GM19467 (cell line): ENCODE results near the gene IL16.

Experiments
- ATAC-seq: cut with Tn5 transposase; IDR thresholded peaks from one replicate; pipeline ENCODE4 v1.9.1; 2021; ENCODE audit warnings: mild to moderate bottlenecking, moderate library complexity; ENCODE audit not compliant: unreplicated experiment

Gene IL16

DNA sequence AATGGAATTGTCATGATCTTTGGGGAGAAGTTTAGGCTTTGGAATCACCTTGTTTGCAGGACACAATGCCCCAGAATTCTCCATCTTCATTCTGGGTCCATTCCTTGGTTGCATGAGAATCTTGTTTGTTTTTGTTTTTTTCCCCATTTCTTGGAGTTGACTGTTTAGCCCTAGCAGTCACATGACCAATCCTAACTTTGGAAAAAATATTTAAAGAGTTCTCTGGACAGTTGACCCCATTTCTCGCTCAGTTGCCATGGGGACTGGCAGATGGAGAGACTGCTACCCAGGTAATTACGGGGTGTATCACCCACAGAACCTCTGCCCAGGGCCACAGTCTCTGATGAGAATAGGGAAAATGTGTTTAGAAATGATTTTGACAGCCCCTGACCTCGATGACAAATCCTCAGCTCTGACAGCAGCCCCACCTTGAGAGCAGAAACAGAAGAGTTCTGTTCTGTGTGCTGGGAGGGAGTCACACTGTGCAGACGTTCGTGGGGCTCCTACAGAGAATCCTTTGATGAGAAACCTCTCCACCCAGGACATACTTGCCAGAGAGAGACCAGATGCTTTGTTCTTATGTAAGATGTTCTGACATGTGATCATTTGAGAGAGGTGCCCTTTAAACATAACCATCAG, 57.7 kb downstream of the IL16 start:
- ATAC-seq: no peak

DNA sequence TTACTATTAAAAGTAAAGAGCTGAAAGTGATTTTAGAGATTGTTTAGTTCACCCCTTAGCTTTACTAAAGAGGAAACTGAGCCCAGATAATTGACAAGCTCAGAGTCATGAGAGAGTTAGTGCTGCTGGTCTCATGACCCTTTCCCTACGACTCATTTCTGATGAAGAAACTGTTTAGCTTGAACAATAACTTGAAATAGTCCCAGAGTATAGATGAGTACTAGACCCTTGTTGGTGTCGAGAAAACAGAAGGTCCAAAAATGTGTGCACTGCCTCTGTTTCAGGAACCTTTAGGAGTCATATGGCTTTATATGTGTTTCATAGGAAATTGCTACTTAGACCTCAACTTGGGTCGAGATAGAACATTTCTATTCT, 58.2 kb downstream of the IL16 start:
- ATAC-seq: no peak

DNA sequence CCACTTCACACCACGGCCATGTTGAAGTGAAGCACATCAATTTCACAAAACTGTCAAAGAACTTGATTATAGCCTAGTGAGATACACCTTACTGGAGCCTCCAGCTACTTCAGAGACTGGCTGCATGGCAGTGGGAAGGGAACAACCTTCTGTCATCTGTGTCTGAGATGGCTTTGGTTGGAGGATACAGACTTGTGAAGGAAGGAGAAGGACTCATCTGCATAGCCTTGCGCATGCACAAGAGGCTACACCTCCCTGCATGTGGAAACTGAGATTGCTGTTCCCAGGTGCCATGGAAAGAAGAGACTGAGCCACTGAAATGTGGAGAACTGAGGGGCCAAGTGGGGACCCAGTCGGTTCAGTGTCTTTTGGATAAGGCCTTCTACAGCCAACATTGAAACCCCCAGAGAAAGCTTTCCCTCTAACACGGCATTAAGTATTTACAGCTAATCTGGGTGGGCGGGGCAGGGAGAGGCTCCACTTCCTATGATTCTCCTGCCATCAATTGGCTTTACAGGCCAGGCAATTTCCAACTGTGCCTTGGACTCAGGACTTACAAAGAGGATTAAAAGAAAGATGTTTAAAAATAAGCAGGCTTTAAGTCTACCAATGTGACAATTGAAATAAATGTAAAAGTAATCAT, 58.8 kb downstream of the IL16 start:
- no peak for ATAC-seq

DNA sequence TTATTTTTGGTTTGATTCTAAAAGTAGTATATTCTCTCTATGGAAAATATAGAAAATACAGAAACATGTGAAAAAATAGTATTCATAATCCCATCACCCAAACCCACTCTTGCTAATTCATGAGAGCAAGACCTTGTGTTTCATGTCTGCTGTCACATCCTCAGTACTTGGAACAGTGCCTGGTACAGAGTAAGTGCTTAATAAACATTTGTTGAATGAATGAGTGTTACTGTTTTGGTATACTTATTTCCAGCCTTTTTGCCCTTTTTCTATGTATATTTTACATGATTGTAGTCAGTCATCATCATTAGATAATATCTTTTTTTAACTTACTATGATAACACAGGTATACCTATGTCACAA, 59.3 kb downstream of the IL16 start:
- ATAC-seq: no peak

DNA sequence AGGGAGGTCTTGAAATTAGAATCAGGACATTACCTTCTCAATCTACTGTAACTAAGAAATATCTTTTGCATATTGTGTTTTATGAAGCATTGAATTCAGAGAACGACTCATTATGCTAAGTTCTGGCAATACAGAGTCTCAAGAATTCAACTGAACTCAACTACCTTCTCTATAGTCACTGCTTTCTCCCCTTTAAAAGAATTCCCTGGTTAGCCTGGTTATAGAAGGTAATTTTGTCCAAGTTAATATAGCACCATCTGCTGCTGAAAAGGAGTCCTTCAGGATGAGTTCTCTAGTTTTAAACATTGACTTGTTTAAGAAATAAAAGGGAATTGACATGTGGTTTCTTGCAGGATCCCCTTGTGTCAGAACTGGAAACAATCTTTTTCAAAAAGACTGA, 60.2 kb downstream of the IL16 start:
- no peak for ATAC-seq

DNA sequence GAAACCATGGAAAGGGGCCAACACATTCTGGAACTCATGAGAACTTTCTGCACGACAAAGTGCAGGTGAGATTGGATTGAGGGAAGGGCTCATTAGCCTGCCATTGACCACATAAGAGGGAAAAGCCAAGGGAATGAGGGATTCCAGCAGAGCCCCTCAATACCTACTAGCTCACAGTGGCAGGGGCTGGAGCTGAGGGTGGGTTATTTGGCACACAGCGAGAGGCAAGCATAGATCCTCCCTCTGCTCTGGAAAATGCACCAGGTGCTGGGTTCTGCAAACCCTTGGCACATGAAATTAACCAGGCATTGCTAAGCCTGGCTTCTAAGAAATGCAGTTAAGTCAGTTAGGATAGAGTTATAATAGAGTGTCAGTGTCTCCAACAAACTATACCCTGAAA, 60.8 kb downstream of the IL16 start:
- no peak for ATAC-seq

DNA sequence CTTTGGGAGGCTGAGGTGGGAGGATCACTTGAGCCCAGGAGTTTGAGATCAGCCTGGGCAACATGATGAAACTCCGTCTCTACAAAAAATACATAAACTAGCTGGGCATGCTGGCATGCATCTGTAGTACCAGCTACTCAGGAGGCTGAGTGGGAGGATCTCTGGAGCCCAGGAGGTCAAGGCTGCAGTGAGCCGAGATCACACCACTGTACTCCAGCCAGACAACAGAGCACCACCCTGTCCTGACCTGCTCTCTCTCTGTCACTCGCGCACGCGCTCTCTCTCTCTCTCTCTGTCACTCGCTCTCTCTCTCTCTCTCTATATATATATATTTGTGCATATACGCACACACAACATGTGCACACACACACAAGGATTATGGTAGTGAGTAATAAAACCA, 61.8 kb downstream of the IL16 start:
- ATAC-seq: no peak

DNA sequence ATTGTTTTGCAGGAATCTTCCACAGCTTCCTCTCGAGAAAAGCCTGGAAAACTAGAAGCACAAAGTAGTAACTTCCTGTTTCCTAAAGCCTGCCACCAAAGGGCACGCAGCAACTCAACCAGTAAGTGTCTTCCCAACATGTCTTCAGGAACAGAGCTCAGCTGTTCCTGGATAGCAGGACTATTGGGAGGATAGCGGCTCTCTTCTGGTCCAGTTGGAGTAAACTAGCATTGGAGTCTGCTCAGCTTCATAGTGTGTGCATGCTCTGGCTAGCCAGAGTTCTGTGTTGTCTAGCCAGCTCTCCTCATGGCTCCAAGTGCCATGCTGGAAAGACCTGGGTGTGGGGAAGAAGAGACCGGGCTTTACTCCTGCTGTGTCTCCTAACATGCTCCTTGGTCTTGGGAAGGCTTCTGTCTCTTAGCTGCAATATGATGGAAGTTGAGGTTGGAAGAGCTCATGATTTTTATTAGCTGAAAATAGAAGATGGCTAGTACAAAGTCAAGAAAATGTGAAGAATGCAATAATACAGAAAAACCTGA, 63.1 kb downstream of the IL16 start:
- ATAC-seq: no peak

DNA sequence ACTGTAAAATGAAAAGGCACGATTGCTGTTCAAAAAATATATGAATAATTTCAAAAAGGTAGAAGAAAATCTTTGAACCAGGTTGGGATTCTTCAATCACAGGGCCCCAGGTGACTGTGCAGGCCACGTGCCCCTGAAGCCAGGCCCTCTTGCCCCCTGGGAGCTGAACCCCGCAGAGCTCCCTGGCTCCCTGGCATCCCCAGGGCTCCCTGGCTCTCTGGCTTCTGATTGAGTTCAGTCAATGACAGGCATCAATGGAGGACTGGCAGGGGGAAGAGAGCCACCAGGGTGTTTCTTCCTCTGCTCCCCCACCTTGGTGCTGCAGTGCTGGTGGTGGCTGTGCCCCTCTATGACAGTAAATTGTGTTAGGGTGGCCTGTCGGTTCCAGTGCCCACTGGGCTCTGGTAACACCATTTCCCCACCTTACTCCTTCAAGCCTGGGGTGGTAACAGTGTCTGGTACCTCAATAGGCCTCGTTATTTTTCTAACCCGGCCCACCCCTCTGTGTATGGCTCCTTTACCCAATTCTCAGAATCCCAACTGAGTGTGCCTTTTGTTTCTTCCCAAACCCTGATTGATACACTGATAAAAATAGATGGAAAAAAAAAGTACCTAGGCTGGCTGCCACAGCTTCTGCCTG, 64.6 kb downstream of the IL16 start:
- ATAC-seq: no peak

DNA sequence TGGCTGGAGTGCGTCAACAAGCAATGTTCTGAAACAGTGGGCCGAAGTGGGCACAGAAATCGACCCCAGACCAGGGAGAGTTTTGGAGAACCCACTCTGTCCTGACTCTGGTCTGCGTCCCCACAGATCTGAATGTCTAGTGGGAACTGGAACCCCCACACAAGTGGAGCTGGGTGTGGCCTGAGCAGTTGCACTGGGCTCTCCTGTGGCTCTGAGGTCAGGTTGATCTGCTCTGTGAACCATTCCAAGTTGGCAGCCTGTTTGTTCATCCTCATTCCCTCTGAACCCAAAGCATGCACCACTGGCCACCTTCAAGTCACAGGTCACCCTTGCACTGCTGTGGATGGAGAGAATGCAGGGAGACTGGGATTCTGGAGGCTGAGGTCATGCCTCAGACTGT, 66.8 kb downstream of the IL16 start:
- ATAC-seq: no peak

DNA sequence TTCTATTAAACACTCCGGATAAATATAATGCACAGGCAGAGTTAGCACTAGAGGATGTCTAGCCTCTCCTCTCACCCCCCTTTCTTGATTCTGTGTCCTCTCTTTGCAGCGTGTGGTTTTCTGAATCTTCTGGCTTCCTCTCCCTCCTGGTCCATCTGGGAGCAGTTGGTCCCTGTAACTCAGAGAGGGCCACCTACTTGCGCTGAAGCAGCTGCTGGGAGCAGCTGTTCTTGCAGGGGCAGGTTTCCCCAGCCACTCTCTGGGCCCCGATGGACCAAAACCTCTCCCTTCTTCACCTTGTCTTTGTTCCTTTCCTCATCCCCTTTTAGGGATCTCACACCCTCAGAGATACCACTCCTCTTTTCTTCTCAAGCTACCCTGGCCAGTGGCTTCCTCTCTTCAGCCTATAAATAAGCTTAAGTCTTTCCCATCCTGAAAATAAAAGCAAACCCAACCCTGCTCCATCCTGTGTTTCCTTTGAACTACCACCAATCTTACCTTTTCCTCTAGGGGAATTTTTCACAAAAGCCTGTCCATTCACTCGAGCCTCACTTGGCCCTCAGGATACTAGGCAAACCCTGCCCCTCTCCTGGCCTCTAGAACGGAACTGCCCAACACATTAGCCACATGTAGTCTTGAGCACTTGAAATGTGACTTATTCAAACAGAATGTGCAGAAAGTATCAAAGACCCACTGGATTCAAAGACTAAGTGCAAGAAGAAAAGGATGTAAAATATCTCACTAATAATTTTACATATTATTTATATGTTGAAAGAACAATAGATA, 67.6 kb downstream of the IL16 start:
- ATAC-seq: no peak

DNA sequence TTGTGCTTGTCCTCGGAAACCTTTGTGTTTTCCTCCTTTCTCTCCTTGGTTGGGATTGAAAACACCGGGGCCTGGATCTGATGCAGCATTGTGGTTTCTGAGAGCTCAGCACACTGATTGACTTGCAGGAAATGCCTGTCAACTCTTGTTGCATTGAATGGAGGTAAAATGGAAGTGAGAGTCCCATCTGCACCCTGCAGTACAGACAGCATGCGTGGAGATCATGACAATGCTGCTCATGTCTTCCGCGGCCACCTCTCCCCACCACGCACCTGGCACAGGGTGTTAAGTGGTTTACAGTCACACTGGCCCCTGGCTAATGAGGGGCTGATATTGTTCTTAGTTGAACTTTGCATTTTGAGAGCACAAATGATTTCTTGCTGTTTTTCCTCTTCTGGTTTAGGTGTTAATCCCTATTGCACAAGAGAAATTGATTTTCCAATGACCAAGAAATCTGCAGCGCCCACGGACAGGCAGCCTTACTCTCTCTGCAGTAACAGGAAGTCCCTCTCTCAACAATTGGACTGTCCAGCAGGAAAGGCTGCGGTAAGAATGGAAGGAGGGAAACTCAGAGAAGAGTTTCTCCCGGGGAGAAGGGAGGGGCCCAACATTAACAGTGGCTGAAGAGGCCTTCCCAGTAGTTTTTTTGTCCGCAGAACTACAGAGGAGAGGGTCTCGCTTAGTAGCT, 68.7 kb downstream of the IL16 start:
- ATAC-seq: no peak

DNA sequence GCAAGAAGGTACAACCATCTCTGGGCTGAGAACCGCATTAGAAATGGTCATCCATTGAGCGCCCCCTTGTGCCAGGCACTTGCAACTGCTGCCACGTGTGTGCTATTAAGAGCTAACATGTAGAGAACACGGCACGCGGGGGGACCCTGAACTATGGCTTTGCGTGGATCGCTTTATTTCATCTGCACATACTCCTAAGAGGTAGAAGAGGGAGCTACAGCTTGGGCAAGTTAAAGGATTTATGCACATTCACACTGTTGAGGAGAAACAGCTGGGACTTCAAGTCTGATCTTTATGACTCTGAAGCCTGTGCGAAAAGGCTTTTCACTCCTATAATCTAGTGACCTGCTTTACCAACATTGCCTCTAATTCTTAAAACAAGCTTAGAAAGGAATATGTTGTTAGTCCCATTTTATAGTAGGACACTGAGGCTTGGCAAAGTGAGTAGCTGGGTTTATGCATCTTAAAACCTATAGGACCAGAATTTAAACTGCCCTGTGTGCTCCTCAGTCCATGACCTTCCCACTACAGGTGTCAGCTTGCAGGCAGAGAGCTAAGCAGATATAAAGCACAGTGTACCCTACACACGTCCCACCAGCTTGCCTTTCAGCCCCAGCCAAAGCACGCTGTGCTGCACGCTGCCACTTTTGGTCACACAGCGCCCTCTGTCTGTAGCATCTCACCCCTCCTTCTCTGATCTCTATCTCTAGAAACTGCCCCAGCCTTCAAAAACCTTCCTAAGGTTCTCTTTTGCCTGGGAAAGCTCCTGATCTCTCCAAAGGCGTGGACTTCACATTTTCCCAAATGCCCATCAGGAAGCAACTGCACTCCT, 69.5 kb downstream of the IL16 start:
- peak; percentile 75 for ATAC-seq

DNA sequence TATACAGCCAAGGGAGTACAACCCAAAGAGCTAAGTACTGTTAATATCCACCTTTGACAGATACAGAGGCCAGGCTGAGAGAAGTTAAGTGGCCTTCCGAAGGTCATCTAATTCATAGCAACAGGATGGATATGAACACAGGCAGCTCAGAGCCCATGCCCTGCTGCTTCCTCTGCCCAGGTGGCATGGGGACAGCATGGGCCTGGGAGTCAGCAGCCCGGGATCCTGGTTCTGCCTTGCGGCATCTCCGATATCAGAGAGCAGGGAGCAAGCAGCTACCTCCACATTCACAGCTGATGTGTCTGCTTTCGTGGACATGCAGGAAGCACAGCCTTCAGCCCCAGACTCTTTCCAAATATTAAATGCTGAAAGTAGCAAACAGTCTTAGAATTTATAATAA, 71.7 kb downstream of the IL16 start:
- ATAC-seq: no peak

DNA sequence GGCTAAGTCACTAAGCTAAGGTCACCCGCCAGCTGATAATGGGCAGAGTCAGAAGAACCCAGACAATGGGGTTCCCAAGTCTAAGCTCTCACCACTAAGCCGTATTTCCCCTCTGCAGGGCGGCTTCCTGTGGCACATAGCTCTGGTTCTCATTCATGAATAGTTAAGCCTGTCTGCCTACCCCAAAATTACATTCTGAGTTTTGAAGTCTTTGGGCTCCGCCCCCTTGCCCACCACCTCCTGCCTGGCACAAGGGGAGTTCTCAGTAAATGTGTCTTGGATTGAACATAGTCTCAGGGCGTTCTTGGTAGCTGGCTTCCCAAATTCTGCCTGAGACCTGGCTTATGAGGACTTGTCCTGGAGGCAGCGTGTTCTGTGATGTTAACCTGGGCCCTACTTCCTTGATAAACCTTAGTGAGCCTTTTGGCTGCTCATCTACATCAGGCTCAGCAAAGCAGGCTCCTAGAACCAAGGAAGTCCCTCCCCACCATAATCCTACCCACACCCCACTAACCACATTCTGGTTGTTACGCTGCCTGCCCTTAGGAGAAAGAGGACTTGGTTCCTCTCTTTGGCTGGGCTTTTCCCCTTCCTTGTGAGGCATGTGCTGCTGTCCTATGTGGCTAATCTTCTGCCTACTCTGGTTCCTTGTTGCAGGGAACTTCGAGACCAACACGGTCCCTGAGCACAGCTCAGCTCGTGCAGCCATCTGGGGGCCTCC, 72.4 kb downstream of the IL16 start:
- ATAC-seq: no peak

DNA sequence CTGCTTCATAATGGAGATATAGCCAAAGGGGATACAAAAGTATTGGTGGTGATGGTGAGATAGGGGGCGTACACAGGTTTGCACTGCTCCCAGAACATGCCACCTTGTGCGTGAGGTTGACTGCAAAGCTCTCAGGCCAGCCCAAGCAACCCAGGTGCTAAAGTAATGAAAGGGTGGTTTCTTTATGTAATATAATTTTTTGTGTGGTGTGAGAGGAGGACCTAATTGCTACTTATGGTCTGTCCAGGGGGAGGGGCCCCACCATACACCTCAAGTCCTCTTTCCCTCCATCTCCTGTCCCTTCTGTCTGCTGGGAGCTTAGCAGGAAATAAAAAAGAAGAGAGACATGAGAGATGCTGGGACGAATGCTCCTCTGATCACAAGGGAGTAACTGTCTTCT, 73.5 kb downstream of the IL16 start:
- ATAC-seq: no peak

DNA sequence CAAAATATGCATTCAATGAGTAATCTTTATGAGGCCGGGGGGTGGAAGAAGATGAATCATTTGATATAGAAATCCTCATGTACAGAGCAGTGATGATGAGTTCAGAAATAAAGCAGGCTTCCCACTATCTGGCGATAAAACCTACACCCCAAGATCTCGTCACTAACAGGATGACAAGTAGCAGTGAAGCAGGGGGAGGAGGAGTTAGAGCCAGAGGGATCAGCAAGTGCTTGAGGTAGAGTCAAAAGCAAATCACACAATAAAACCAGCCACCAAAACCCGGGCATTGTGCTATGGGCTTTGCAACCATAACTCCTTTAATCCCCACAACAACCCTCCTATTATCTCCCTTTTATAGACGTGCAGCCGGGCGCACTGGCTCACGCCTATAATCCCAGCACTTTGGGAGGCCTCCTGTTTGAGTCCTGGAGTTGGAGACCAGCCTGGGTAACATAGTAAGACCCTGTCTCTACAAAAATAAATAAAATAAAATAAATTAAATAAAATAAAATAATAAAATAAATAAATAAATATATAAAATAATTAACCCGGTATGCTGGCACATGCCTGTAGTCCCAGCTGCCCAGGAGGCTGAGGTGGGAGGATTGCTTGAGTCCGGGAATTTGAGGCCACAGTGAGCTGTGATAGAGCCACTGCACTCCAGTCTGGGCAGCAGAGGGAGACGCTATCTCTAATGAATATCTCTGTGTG, 74.3 kb downstream of the IL16 start:
- no peak for ATAC-seq

DNA sequence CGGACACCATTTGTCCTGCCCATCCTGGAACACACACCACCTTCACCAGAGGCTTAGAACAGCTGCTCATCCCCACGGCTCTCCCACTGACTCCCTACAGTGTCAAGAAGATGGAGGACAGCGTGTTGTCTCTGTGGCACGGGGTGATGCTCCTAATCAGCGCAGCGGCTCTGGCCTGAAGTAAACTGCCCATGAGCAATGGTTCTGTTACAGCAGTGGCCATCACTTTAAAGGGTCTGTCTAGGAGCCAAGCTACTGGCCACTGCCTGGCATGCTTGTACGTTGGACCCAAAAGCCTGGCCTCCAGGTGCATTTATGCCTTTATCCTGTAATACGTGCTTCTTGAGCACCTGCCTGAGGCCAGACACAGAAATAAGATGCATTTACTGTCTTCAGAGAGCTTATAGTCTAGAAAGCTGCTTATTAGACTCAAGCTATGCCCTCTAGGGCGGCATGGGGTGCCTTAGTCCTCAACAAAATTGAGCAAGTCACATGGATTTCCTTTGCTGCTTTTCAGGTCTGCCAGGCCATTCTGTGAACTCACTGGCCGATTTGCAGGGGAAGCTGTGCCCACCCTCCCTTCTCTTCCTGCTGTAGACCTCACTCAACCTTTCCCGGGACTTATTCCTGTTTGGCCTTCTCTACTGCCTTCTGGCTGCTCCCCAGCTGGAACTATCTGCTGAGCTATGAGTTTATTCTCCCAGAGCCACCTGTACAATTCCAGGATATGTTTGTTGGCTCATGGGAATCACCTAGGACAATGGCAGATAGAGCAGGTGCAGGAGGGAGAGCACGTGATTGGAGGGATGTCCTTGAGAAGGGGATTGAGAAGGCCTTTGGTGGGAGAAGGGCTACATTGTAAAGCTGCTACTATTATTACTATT, 75.3 kb downstream of the IL16 start:
- ATAC-seq: no peak
